Astrocyte (in vitro differentiated cells and primary cell): ENCODE data around the gene ZCCHC24.

Experiments used
- CTCF ChIP-seq: IDR thresholded peaks from 2 replicates; pipeline ENCODE4 v1.5.1; 2011; ENCODE audit warnings: low read depth, mild to moderate bottlenecking, inconsistent platforms, low read length, moderate library complexity; ENCODE audit not compliant: insufficient read depth
- EZH2 ChIP-seq: IDR thresholded peaks from 2 replicates; pipeline ENCODE4 v1.6.1; 2012; ENCODE audit warnings: mild to moderate bottlenecking, low read length, inconsistent platforms; ENCODE audit not compliant: insufficient read depth

DNA sequence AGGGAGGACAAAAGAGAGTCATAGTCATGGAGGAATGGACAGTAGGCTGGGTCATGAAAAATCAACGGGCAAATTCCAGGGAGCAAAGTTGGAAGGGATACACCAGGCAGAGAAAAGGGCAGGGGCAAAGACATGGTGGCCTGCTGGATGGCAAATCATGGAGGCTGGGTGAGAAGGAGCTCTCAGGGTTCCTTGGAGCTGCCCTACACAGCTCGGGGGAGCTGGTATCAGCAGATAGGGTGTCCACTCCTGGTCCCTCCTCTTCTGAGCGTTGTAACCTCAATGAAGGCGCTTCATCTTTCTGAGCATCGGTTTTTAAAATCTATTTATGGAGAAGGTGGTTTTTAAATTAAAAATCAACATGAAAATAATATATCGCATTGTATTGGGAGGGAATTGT is 39.1 kb upstream of the ZCCHC24 start:
- TF ChIP-seq CTCF = no peak
- TF ChIP-seq EZH2 = no peak
